GM13977 (cell line): Measurements from ENCODE around the gene TLK1.

Experiments
- DNase-seq: peaks from one replicate; pipeline ENCODE4 v3.0.0; 2012; ENCODE audit warnings: low spot score
- CTCF ChIP-seq: IDR thresholded peaks from 2 replicates; pipeline ENCODE4 v1.5.1; 2012; ENCODE audit warnings: mild to moderate bottlenecking, control low read depth; ENCODE audit not compliant: insufficient read depth; ENCODE audit errors: extremely low read depth, missing control alignments
- in situ Hi-C: fragments of 300-500 bp; cut with MboI; formaldehyde crosslinking; loops from one replicate; pipeline ENCODE4 v1.12.0; 2022; ENCODE audit warnings: low sequenced_read_pairs, low pct_unique_long_range_greater_than_20kb, mixed read lengths, inconsistent platforms; ENCODE audit not compliant: unreplicated experiment

TLK1 gene

GRCh38 chr2:171201271-171201670, 40.6 kb upstream of the TLK1 start:
- no peak for TF ChIP-seq CTCF
- in situ Hi-C loops, result no loop called here
- DNase-seq, result no peak

GRCh38 chr2:171200469-171200868, 39.8 kb upstream of the TLK1 start:
- in situ Hi-C loops, result no loop called here
- no peak for DNase-seq
- no peak for TF ChIP-seq CTCF

GRCh38 chr2:171191021-171191420, 30.3 kb upstream of the TLK1 start:
- in situ Hi-C loops, result no loop called here
- TF ChIP-seq CTCF, result no peak
- DNase-seq, result no peak

DNA sequence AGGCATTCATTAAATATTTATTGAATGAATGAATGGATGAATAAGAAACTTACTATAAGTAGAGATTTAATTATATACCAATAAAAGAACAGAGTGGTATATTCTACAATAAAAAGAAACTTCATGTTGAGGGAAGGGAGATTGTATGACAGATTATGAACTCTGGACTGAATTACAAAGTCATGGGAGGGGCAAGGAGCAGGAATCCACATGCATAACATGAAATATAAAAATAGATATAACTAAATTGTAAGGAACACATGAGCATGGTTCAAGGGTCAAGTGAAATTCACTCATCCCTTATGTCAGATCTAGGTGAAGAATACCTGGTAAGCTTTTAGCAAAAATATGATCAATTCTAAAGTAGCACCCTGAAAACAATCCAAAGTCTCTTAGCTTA, 27.1 kb upstream of the TLK1 start:
- no peak for TF ChIP-seq CTCF
- in situ Hi-C loops, result no loop called here
- DNase-seq, result no peak

DNA sequence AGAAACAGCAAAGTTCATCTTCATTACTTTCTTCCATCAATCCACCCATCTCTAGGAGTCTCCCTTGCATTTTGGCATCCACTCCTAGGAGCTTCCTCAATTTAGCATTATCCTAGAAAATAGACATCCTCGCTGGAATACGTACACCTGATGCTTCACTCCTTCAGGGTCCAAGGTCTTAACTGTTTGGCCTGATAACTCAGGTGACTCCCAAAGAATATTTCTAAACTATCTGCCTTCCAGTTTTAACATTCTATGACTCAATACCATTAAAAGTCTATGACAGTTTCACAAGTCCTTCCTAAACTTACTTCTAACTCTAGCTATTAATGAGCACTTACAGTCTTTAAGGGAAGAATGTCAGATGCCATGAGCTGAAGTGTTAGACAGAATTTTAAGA, 26.5 kb upstream of the TLK1 start:
- no peak for TF ChIP-seq CTCF
- no peak for DNase-seq
- in situ Hi-C loops, result no loop called here

GRCh38 chr2:171185941-171186340, 25.2 kb upstream of the TLK1 start:
- DNase-seq, result no peak
- in situ Hi-C loops, result no loop called here
- TF ChIP-seq CTCF, result no peak
